HFFc6 (cell line): ENCODE measurements around the gene NACA. TPM values are rescaled to one million over a fixed set of nuclear protein-coding genes. Genes with fewer than 3 reads are reported as not detected.
A peak's percentile ranks its signal among the peaks of the same experiment; 100 is the strongest.

Source experiments
- DNase-seq: peaks from one replicate; pipeline ENCODE4 v3.0.0-alpha.2; 2018
- H3K27ac Mint-ChIP-seq: 2 replicates; pipeline ENCODE4 v1.8.0; 2020; ENCODE audit warnings: mild to moderate bottlenecking, mixed read lengths
- H3K27me3 Mint-ChIP-seq: 2 replicates; pipeline ENCODE4 v1.8.0; 2021; ENCODE audit warnings: mild to moderate bottlenecking, moderate library complexity, mixed read lengths; ENCODE audit not compliant: insufficient read depth
- H3K36me3 Mint-ChIP-seq: 2 replicates; pipeline ENCODE4 v1.8.0; 2021; ENCODE audit warnings: low read depth, mixed read lengths
- H3K4me1 Mint-ChIP-seq: 2 replicates; pipeline ENCODE4 v1.8.0; 2020; ENCODE audit warnings: low read depth, mixed read lengths
- H3K4me3 Mint-ChIP-seq: 2 replicates; pipeline ENCODE4 v1.8.0; 2020; ENCODE audit warnings: mild to moderate bottlenecking, moderate library complexity, mixed read lengths
- H3K9me3 Mint-ChIP-seq: 2 replicates; pipeline ENCODE4 v1.8.0; 2020; ENCODE audit warnings: mild to moderate bottlenecking, mixed read lengths
- total RNA-seq, 6 experiments: library from RNA; stranded (reverse); fragmentation: NEBNext Ultra II Directional; extraction: Animal tissue kit (Norgen Biotek cat#: 25700); gene quantifications; 2 replicates in 1 of 6; 3 replicates in 5 of 6; pipeline ENCODE4 v1.2.3, GENCODE V29; 2021
- TF ChIP-seq, protein P1 (sequence below): fragments of 200-600 bp; sonication (generic); IDR thresholded peaks from 2 replicates; pipeline ENCODE4 v1.5.0; 2021; ENCODE audit warnings: antibody characterized with exemption, mild to moderate bottlenecking

The NACA gene
- total RNA-seq, 6 experiments from 2014 or later: 716 to 840 (median 802) TPM

DNA sequence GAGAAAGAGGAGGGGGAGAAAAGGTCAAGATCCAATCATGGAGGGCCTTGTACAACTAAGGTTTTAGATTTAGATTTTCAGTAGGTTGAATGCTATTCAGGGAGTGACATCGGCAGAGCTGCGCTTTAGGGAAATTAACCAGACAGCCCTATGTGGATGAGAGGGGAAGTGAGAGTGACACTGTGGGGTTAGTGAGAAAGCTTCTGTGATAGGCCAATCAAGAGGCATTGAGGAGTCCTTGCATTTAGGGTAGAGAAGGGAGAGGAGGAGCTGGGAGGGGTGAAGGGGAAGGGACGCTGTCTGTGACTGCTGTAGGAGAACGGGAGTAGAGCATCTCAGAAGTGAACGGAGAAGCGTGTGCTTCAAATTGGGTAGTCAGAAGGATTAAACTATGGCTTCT lies 41.4 kb upstream of the NACA start:
- Mint-ChIP-seq H3K27me3 (peaks cover 15% of the 10 kb centered on the region), H3K4me1 (peaks cover 15% of the 10 kb centered on the region), H3K27ac (no peak overlapping the region), H3K36me3 (no peaks in the 10 kb centered on the region), H3K4me3 (no peak overlapping the region), H3K9me3 (no peaks in the 10 kb centered on the region)
- TF ChIP-seq, protein P1, sequence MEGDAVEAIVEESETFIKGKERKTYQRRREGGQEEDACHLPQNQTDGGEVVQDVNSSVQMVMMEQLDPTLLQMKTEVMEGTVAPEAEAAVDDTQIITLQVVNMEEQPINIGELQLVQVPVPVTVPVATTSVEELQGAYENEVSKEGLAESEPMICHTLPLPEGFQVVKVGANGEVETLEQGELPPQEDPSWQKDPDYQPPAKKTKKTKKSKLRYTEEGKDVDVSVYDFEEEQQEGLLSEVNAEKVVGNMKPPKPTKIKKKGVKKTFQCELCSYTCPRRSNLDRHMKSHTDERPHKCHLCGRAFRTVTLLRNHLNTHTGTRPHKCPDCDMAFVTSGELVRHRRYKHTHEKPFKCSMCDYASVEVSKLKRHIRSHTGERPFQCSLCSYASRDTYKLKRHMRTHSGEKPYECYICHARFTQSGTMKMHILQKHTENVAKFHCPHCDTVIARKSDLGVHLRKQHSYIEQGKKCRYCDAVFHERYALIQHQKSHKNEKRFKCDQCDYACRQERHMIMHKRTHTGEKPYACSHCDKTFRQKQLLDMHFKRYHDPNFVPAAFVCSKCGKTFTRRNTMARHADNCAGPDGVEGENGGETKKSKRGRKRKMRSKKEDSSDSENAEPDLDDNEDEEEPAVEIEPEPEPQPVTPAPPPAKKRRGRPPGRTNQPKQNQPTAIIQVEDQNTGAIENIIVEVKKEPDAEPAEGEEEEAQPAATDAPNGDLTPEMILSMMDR: no peak
- no peak for DNase-seq

DNA sequence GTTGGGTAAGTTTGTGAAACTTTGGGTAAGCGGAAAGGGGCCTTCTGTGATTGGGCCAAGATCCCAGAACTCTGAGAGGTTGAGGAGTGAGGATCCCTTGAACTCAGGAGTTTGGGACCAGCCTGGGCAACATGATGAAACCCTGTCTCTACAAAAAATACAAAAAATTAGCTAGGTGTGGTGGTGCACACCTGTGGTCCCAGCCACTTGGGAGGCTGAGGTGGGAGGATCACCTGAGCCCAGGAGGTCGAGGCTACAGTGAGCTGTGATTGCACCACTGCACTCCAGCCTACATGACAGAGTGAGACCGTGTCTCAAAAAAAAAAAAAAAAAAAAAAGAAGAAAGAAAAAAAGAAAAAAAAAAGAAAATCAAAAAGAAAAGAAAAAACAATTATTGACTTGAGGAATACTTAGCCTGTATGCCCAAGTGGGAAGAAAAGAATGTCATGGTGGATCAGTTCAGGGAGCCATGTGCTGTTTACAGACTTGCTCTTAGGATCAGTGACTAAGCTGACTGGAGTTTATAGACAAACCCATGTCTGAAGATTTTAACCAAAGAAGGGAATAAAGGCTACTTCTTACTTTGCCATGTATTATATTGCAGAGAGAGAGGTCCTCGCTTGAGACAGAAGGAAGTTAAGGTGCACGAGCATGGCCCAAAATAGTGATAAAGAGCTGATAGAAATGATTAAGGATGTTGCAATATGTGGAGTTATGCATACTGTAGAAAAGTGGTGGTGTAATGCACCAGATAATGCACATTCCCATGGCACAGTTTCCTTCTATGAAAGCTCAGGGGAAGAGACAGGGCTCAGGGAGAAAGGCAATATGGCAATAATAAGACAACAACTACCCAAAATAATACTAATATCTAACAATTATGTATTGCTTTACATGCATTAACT lies 38.9 kb upstream of the NACA start:
- peak overlapping the region; percentile 10; the same call in 1 of the 2 replicates for H3K27ac Mint-ChIP-seq

DNA sequence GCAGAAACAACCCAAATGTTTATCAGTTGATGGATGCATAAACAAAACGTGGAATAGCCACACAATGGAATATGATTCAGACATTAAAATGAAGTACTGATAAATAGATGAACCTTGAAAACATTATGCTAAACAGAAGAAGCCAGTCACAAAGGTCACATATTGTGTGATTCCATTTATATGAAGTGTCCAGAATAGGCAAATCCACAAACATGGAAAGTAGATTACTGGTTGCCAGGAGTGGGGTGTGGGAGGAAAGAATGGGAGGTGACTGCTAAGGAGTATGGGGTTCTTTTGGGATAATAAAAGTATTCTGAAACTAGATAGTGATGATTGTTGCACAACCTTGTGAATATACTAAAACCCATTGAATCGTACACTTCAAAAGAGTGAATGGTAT lies 36.7 kb upstream of the NACA start:
- Mint-ChIP-seq H3K27me3 (peaks cover 3% of the 10 kb centered on the region), H3K36me3 (peaks cover 9% of the 10 kb centered on the region), H3K9me3 (peaks cover 10% of the 10 kb centered on the region), H3K4me3 (no peak overlapping the region), H3K4me1 (peaks cover 30% of the 10 kb centered on the region), H3K27ac (no peak overlapping the region)
- no peak for DNase-seq
- TF ChIP-seq, protein P1: no peak

More for the DNA sequence above, 38.9 kb upstream of the NACA start:
- peak; percentile 65 for DNase-seq
- Mint-ChIP-seq H3K9me3 (peaks cover under 1% of the 10 kb centered on the region), H3K36me3 (peaks cover under 1% of the 10 kb centered on the region), H3K4me3 (peak overlapping the region; percentile 62; the same call in 1 of the 2 replicates), H3K27me3 (peaks cover 8% of the 10 kb centered on the region), H3K4me1 (peaks cover 21% of the 10 kb centered on the region)
- TF ChIP-seq, protein P1: no peak

DNA sequence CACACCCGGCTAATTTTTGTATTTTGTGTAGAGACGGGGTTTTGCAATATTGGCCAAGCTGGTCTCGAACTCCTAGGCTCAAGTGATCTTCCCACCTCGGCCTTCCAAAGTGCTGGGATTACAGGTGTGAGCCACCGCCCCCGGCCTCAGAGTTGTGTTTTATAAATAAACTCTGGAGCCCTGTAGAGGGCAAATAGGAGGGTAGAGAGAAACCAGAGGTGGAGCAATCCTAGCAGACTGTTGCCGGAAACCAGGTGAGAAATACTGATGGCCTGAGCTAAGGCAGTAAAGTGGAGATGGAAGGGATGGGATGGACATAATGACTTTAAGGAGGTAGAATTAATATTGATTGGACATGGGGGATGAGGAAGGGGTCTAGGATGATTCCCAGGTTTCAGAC lies 35.4 kb upstream of the NACA start:
- Mint-ChIP-seq H3K27me3 (peaks cover 2% of the 10 kb centered on the region), H3K9me3 (peaks cover 10% of the 10 kb centered on the region), H3K36me3 (peaks cover 9% of the 10 kb centered on the region), H3K4me1 (peaks cover 31% of the 10 kb centered on the region), H3K27ac (no peak overlapping the region), H3K4me3 (no peak overlapping the region)
- TF ChIP-seq, protein P1: no peak
- DNase-seq: no peak

DNA sequence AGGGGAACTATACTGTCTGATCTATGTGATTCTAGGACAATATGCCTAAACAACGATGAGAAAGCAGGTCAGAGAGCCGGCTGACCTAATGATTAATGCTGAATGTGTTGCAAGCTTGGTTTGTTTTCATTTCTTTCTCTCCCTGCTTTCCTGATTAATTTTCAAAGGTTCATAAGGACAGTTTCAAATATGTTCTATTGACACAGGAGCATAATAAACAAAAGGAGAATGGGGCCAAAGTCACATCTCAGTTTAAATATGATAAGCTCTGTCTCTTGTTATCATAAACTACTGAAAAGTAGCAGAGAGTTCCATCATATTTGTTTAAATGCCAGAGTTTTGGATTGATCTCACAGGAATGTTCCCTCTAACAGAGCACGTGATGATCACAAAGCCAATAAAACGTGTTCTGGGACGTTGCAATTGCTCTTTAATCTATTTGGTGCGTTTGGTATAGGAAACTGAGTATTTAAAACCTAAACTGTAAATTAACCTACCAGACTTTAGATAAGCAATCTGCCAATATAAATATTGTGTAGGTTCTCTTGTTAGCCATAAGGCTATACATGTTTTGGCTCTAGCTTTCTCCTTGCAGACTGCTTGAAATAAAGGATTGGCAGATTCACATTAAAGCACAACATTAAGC lies 34.3 kb upstream of the NACA start:
- no peak for DNase-seq
- no peak overlapping the region for H3K27ac Mint-ChIP-seq
- TF ChIP-seq, protein P1: no peak
- H3K4me3 Mint-ChIP-seq: no peak overlapping the region
- H3K36me3 Mint-ChIP-seq: peaks cover 9% of the 10 kb centered on the region
- H3K27me3 Mint-ChIP-seq: peaks cover 2% of the 10 kb centered on the region
- peaks cover 30% of the 10 kb centered on the region for H3K4me1 Mint-ChIP-seq
- H3K9me3 Mint-ChIP-seq: peaks cover 10% of the 10 kb centered on the region
